ENCODE measurements around the gene ONECUT2.

Gene ONECUT2

GRCh38 chr18:57480733-57481132 is 45.6 kb downstream of the ONECUT2 start:
- TF ChIP-seq, protein P1, sequence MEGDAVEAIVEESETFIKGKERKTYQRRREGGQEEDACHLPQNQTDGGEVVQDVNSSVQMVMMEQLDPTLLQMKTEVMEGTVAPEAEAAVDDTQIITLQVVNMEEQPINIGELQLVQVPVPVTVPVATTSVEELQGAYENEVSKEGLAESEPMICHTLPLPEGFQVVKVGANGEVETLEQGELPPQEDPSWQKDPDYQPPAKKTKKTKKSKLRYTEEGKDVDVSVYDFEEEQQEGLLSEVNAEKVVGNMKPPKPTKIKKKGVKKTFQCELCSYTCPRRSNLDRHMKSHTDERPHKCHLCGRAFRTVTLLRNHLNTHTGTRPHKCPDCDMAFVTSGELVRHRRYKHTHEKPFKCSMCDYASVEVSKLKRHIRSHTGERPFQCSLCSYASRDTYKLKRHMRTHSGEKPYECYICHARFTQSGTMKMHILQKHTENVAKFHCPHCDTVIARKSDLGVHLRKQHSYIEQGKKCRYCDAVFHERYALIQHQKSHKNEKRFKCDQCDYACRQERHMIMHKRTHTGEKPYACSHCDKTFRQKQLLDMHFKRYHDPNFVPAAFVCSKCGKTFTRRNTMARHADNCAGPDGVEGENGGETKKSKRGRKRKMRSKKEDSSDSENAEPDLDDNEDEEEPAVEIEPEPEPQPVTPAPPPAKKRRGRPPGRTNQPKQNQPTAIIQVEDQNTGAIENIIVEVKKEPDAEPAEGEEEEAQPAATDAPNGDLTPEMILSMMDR (IDR thresholded peaks at IDR 0.05; ENCODE audit: low read length), result no peak
- TF ChIP-seq EZH2 (IDR thresholded peaks at IDR 0.05; ENCODE audit: borderline replicate concordance, low read length), result no peak
- H3K9me2 ChIP-seq (ENCODE audit: low read depth, low read length), result no peaks in the 10 kb centered on the region
- no peaks in the 10 kb centered on the region for H3K9me3 ChIP-seq (ENCODE audit: low read length)
- H3K79me2 ChIP-seq (ENCODE audit: insufficient read depth, low read length), result no peaks in the 10 kb centered on the region
- H3F3A ChIP-seq (ENCODE audit: insufficient read depth, low read length), result no peaks in the 10 kb centered on the region
- no peaks in the 10 kb centered on the region for H3K4me1 ChIP-seq (ENCODE audit: insufficient read depth, low read length, severe bottlenecking)
- H3K4me3 ChIP-seq (ENCODE audit: low read depth, low read length, poor library complexity, severe bottlenecking), result no peak overlapping the region
- H2AFZ ChIP-seq (ENCODE audit: low read length), result no peak overlapping the region
- no peak overlapping the region for H3K4me2 ChIP-seq (ENCODE audit: low read length)
- no peak overlapping the region for H3K9ac ChIP-seq (ENCODE audit: low read length)
- H3K36me3 ChIP-seq (ENCODE audit: insufficient read depth, low read length), result no peaks in the 10 kb centered on the region
- no peaks in the 10 kb centered on the region for H4K20me1 ChIP-seq (ENCODE audit: insufficient read depth, low read length)
- H3K27me3 ChIP-seq (ENCODE audit: insufficient read depth, low read length), result no peaks in the 10 kb centered on the region; the same call in 1 of the 2 replicates
- H3K27ac ChIP-seq (ENCODE audit: low read depth, low read length, poor library complexity, severe bottlenecking), result no peak overlapping the region

DNA sequence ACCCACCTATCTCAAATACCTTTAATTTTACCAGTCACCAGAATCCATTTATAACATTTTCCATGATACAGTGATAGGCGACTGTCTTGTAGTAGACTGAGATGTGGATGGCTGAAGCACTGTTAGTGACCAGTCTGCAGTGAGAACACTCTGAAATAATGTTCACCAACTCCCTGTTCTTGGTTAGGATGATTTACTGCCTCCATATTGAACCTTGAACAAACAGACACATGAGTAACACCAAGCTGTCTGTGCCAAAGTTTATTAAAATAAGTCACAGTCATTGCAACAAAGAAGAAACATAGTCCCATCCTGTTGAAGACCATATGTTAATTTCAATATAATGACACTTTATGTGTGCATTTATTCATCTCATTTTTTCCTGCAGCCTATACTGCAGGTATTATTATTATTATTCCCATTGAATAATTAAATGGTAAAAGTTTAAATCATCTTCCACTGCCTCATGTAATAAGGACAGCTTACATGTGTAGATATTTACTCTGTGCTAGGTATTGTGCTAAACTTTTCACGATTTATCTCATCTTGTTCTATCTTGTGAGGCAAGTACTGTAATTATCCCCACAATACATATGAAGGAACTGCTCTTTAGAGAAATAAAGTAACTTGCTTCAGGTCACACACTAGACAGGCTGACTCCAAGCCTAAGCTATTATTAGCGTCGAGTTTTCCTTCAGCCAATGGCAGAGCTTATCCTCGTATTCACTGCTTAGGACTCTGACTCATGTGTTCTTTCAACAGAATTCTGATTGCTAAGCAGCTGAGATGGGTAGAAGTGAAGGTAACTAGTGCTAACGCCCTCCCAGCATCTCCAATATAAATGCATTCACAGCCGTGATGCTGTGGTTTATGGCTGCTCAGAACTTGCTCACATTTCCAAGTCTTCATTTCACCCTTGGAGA is 62.5 kb downstream of the ONECUT2 start:
- no peaks in the 10 kb centered on the region for H3K4me1 ChIP-seq (ENCODE audit: insufficient read depth, low read length, severe bottlenecking)
- no peaks in the 10 kb centered on the region for H3K9me2 ChIP-seq (ENCODE audit: low read depth, low read length)
- no peaks in the 10 kb centered on the region for H3F3A ChIP-seq (ENCODE audit: insufficient read depth, low read length)
- no peaks in the 10 kb centered on the region for H4K20me1 ChIP-seq (ENCODE audit: insufficient read depth, low read length)
- no peaks in the 10 kb centered on the region for H3K27me3 ChIP-seq (ENCODE audit: insufficient read depth, low read length)
- no peak for TF ChIP-seq EZH2 (IDR thresholded peaks at IDR 0.05; ENCODE audit: borderline replicate concordance, low read length)
- TF ChIP-seq, protein P1 (IDR thresholded peaks at IDR 0.05; ENCODE audit: low read length), result no peak
- H2AFZ ChIP-seq (ENCODE audit: low read length), result no peak overlapping the region
- H3K4me2 ChIP-seq (ENCODE audit: low read length), result no peak overlapping the region
- no peaks in the 10 kb centered on the region for H3K79me2 ChIP-seq (ENCODE audit: insufficient read depth, low read length)
- no peaks in the 10 kb centered on the region for H3K9me3 ChIP-seq (ENCODE audit: low read length)
- no peak overlapping the region for H3K4me3 ChIP-seq (ENCODE audit: low read depth, low read length, poor library complexity, severe bottlenecking)
- H3K27ac ChIP-seq (ENCODE audit: low read depth, low read length, poor library complexity, severe bottlenecking), result no peak overlapping the region
- H3K9ac ChIP-seq (ENCODE audit: low read length), result no peak overlapping the region
- H3K36me3 ChIP-seq (ENCODE audit: insufficient read depth, low read length), result no peaks in the 10 kb centered on the region

DNA sequence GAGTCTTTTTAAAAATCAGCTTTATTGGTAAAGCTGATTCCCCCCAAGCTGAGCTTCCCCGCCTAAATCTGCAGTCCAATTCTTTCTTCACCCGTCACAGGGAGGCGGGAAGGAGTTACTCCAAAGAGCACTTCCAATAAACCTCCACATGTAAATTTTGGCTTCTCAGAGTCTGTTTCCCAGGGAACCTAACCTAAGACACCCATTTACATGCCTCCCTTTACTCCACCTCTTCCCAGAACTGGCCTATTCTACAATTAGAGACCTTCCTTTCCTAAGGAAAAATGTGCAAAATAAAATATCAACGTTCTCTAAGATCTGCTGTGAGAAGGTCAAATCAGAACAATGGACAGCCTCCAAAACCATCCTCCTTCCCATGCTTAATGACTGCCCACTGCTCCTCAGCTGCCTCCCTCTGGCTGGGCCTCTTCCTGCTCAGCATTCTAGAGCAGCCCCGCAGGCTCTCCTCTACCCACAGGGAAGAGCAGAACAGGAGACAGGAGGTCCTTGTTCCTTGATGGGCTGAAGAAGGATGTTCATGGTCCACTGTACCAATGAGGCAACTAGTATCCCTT is 63.6 kb downstream of the ONECUT2 start:
- Histone ChIP-seq H3K4me2 (ENCODE audit: low read length) (no peak overlapping the region), H3K4me1 (ENCODE audit: insufficient read depth, low read length, severe bottlenecking) (no peaks in the 10 kb centered on the region), H3K27ac (ENCODE audit: low read depth, low read length, poor library complexity, severe bottlenecking) (no peak overlapping the region), H3K79me2 (ENCODE audit: insufficient read depth, low read length) (no peaks in the 10 kb centered on the region), H3K9ac (ENCODE audit: low read length) (no peak overlapping the region), H3F3A (ENCODE audit: insufficient read depth, low read length) (no peaks in the 10 kb centered on the region), H3K36me3 (ENCODE audit: insufficient read depth, low read length) (no peaks in the 10 kb centered on the region), H3K9me2 (ENCODE audit: low read depth, low read length) (no peaks in the 10 kb centered on the region), H3K9me3 (ENCODE audit: low read length) (no peaks in the 10 kb centered on the region), H4K20me1 (ENCODE audit: insufficient read depth, low read length) (no peaks in the 10 kb centered on the region), H3K4me3 (ENCODE audit: low read depth, low read length, poor library complexity, severe bottlenecking) (no peak overlapping the region), H3K27me3 (ENCODE audit: insufficient read depth, low read length) (no peaks in the 10 kb centered on the region), H2AFZ (ENCODE audit: low read length) (no peak overlapping the region)
- no peak for TF ChIP-seq EZH2 (IDR thresholded peaks at IDR 0.05; ENCODE audit: borderline replicate concordance, low read length)
- TF ChIP-seq, protein P1 (IDR thresholded peaks at IDR 0.05; ENCODE audit: low read length), result no peak

Data from OCI-LY1 (cell line).